Keratinocyte (primary cell): ENCODE results near the gene VRK1. TPM values are rescaled to one million over a fixed set of nuclear protein-coding genes. Genes with fewer than 3 reads are reported as not detected.

Experiments used
- DNase-seq: peaks from one replicate; pipeline ENCODE4 v3.0.0-alpha.2; 2011; ENCODE audit warnings: low read depth, missing footprints, low spot score
- FAIRE-seq: peaks from 2 replicates; lab custom pipeline; 2011; peaks lifted over from hg19 to GRCh38; lab: Jason Lieb, UNC
- H2AFZ ChIP-seq: 2 replicates; pipeline ENCODE4 v1.6.0; 2012; ENCODE audit warnings: low read length, control low read depth, inconsistent platforms; ENCODE audit not compliant: control insufficient read depth
- H3K27ac ChIP-seq: 2 replicates; pipeline ENCODE4 v1.5.1; 2011; ENCODE audit warnings: low read length; ENCODE audit not compliant: control insufficient read depth, insufficient read depth
- H3K27me3 ChIP-seq: 3 replicates; pipeline ENCODE4 v1.6.0; 2011; ENCODE audit warnings: low read length; ENCODE audit not compliant: control insufficient read depth, insufficient read depth; ENCODE audit errors: extremely low read depth
- H3K36me3 ChIP-seq, 2 experiments: 2 replicates in 1 of 2; 3 replicates in 1 of 2; pipeline ENCODE4 v1.5.1; 2011; ENCODE audit warnings: low read length in 2 of 2, mild to moderate bottlenecking in 1 of 2; ENCODE audit not compliant: control insufficient read depth in 2 of 2, insufficient read depth in 2 of 2; ENCODE audit errors: extremely low read depth in 1 of 2
- H3K4me1 ChIP-seq: 3 replicates; pipeline ENCODE4 v1.5.1; 2011; ENCODE audit warnings: low read length; ENCODE audit not compliant: control insufficient read depth, insufficient read depth; ENCODE audit errors: extremely low read depth
- H3K4me2 ChIP-seq: 3 replicates; pipeline ENCODE4 v1.6.0; 2011; ENCODE audit warnings: low read depth, low read length; ENCODE audit not compliant: control insufficient read depth, insufficient read depth; ENCODE audit errors: extremely low read depth
- H3K4me3 ChIP-seq, 3 experiments: fragments of 200-600 bp in 1 of 3; sonication (generic) in 1 of 3; 2 replicates in 2 of 3; 3 replicates in 1 of 3; pipeline ENCODE4 v1.5.1; 2011 to 2016; ENCODE audit warnings: low read length in 3 of 3, mild to moderate bottlenecking in 3 of 3, control low read depth in 2 of 3, inconsistent platforms in 1 of 3, low read depth in 1 of 3, mixed read lengths in 1 of 3, mixed run types in 1 of 3, moderate library complexity in 1 of 3; ENCODE audit not compliant: control insufficient read depth in 2 of 3, insufficient read depth in 2 of 3; ENCODE audit errors: extremely low read depth in 1 of 3
- H3K79me2 ChIP-seq: 2 replicates; pipeline ENCODE4 v1.6.0; 2012; ENCODE audit warnings: low read length; ENCODE audit not compliant: control insufficient read depth, insufficient read depth
- H3K9ac ChIP-seq: 3 replicates; pipeline ENCODE4 v1.6.0; 2011; ENCODE audit warnings: low read length; ENCODE audit not compliant: control insufficient read depth, insufficient read depth; ENCODE audit errors: extremely low read depth
- H3K9me1 ChIP-seq: 3 replicates; pipeline ENCODE4 v1.6.0; 2011; ENCODE audit warnings: low read length; ENCODE audit not compliant: control insufficient read depth, insufficient read depth; ENCODE audit errors: extremely low read depth
- H3K9me3 ChIP-seq: 2 replicates; pipeline ENCODE4 v1.5.1; 2012; ENCODE audit warnings: low read depth, low read length; ENCODE audit not compliant: control insufficient read depth
- H4K20me1 ChIP-seq: 3 replicates; pipeline ENCODE4 v1.6.0; 2011; ENCODE audit warnings: low read length; ENCODE audit not compliant: control insufficient read depth, insufficient read depth; ENCODE audit errors: extremely low read depth
- EZH2 ChIP-seq: IDR thresholded peaks from one replicate; pipeline ENCODE4 v1.6.1; 2012; ENCODE audit warnings: inconsistent platforms, mild to moderate bottlenecking, low read length, moderate library complexity
- dilution Hi-C: fragments of 300-500 bp; cut with MboI; formaldehyde crosslinking; loops from one replicate; pipeline ENCODE4 v1.7.0; 2020; ENCODE audit warnings: low sequenced_read_pairs; ENCODE audit not compliant: extremely low pct_ligation_motif_present
- polyA plus RNA-seq, 5 experiments: library from polyadenylated mRNA; depleted of rRNA in 3 of 5; stranded (reverse) in 3 of 5; stranded (forward) in 1 of 5; unstranded in 1 of 5; fragments of >200 nt; gene quantifications; 1 replicate in 1 of 5; 2 replicates in 3 of 5; 3 replicates in 1 of 5; pipeline versions ENCODE4 v1.2.1 to v1.2.3, GENCODE V29; 2011 to 2012; ENCODE audit warnings: missing spikeins in 2 of 5, low read depth in 1 of 5, low replicate concordance in 1 of 5
- TF ChIP-seq, protein P1 (sequence below), 3 experiments: IDR thresholded peaks in 1 of 3; conservative IDR thresholded peaks in 1 of 3; optimal IDR thresholded peaks in 1 of 3; 2 replicates in 2 of 3; 3 replicates in 1 of 3; pipeline versions ENCODE3 to v1.5.1; 2011; ENCODE audit warnings: low read length in 3 of 3, mild to moderate bottlenecking in 3 of 3, moderate library complexity in 2 of 3, control low read depth in 1 of 3, inconsistent platforms in 1 of 3; ENCODE audit not compliant: insufficient read depth in 2 of 3; ENCODE audit errors: extremely low read depth in 1 of 3

The VRK1 gene
- polyA plus RNA-seq, 1 donor (not counting 4 experiments of a cell fraction or from before 2014, with no cell fraction given), result 27.1 TPM

GRCh38 chr14:96902004-96902403, 104.8 kb downstream of the VRK1 start:
- Histone ChIP-seq H3K4me1 (no peaks in the 10 kb centered on the region), H3K9me1 (no peaks in the 10 kb centered on the region), H3K4me2 (no peak overlapping the region), H3K27me3 (no peaks in the 10 kb centered on the region), H3K27ac (no peak overlapping the region), H2AFZ (no peak overlapping the region), H4K20me1 (no peaks in the 10 kb centered on the region), H3K9me3 (no peaks in the 10 kb centered on the region), H3K4me3 (no peak overlapping the region), H3K9ac (no peak overlapping the region), H3K79me2 (no peaks in the 10 kb centered on the region), H3K36me3 (no peaks in the 10 kb centered on the region)
- dilution Hi-C loops, result no loop called here
- DNase-seq (no peak), FAIRE-seq (no peak)
- TF ChIP-seq, protein P1, sequence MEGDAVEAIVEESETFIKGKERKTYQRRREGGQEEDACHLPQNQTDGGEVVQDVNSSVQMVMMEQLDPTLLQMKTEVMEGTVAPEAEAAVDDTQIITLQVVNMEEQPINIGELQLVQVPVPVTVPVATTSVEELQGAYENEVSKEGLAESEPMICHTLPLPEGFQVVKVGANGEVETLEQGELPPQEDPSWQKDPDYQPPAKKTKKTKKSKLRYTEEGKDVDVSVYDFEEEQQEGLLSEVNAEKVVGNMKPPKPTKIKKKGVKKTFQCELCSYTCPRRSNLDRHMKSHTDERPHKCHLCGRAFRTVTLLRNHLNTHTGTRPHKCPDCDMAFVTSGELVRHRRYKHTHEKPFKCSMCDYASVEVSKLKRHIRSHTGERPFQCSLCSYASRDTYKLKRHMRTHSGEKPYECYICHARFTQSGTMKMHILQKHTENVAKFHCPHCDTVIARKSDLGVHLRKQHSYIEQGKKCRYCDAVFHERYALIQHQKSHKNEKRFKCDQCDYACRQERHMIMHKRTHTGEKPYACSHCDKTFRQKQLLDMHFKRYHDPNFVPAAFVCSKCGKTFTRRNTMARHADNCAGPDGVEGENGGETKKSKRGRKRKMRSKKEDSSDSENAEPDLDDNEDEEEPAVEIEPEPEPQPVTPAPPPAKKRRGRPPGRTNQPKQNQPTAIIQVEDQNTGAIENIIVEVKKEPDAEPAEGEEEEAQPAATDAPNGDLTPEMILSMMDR (optimal IDR thresholded peaks at IDR 0.05 in 1 of 3, IDR thresholded peaks at IDR 0.05 in 1 of 3, conservative IDR thresholded peaks at IDR 0.05 in 1 of 3; ENCODE audit: extremely low read depth in 1 of 3, insufficient read depth in 2 of 3, low read length in 3 of 3), result no peak
- no peak for TF ChIP-seq EZH2

- H2AFZ ChIP-seq, result no peak overlapping the region
- H3K36me3 ChIP-seq, result no peaks in the 10 kb centered on the region
- no peaks in the 10 kb centered on the region for H3K27me3 ChIP-seq
- FAIRE-seq (no peak), DNase-seq (no peak)
- TF ChIP-seq, protein P1 (optimal IDR thresholded peaks at IDR 0.05 in 1 of 3, IDR thresholded peaks at IDR 0.05 in 1 of 3, conservative IDR thresholded peaks at IDR 0.05 in 1 of 3; ENCODE audit: extremely low read depth in 1 of 3, insufficient read depth in 2 of 3, low read length in 3 of 3), result no peak
- no peak for TF ChIP-seq EZH2
- H3K4me3 ChIP-seq, result no peak overlapping the region
- no peaks in the 10 kb centered on the region for H3K9me1 ChIP-seq
- dilution Hi-C loops, result no loop called here
- H3K27ac ChIP-seq, result no peak overlapping the region
- no peaks in the 10 kb centered on the region for H3K4me1 ChIP-seq
- no peaks in the 10 kb centered on the region for H3K79me2 ChIP-seq
- H3K9ac ChIP-seq, result no peak overlapping the region
- H3K9me3 ChIP-seq, result no peaks in the 10 kb centered on the region
- no peak overlapping the region for H3K4me2 ChIP-seq
- no peaks in the 10 kb centered on the region for H4K20me1 ChIP-seq
These were observed 106.4 kb downstream of the VRK1 start for GRCh38 chr14:96903444-96904023.
